Left ventricle myocardium inferior (tissue), 1 donor: ENCODE measurements around the gene GSAP. TPM values are rescaled to one million over a fixed set of nuclear protein-coding genes. Genes with fewer than 3 reads are reported as not detected.

Experiments used
- DNase-seq: peaks from one replicate; pipeline ENCODE4 v3.0.0-alpha.2; 2020
- H3K27ac ChIP-seq: fragments of 200-600 bp; replicated peaks from 2 replicates; pipeline ENCODE4 v1.8.0; 2021
- H3K27me3 ChIP-seq: fragments of 200-600 bp; 2 replicates; pipeline ENCODE4 v1.8.0; 2021; ENCODE audit warnings: low read depth
- H3K36me3 ChIP-seq: fragments of 200-600 bp; 2 replicates; pipeline ENCODE4 v1.8.0; 2021
- H3K4me1 ChIP-seq: fragments of 200-600 bp; 2 replicates; pipeline ENCODE4 v1.8.0; 2021
- H3K4me3 ChIP-seq: fragments of 200-600 bp; 2 replicates; pipeline ENCODE4 v1.8.0; 2021; ENCODE audit warnings: mild to moderate bottlenecking, moderate library complexity
- H3K9me3 ChIP-seq: fragments of 200-600 bp; replicated peaks from 2 replicates; pipeline ENCODE4 v1.8.0; 2021
- CTCF ChIP-seq: fragments of 200-600 bp; IDR thresholded peaks from 2 replicates; pipeline ENCODE4 v1.8.0; 2021; ENCODE audit warnings: antibody characterized with exemption, mild to moderate bottlenecking, borderline replicate concordance
- intact Hi-C: fragments of 100-400 bp; cut with micrococcal nuclease; formaldehyde crosslinking; loops from one replicate; pipeline ENCODE4 v1.11.0; 2022
- total RNA-seq: library from RNA; stranded (reverse); fragmentation: NEBNext Ultra II Directional; extraction: Animal tissue kit (Norgen Biotek cat#: 25700); gene quantifications from one replicate; pipeline ENCODE4 v1.2.1, GENCODE V29; 2021
- donor health status: DM: no; HTN: yes; CAD: no; lungs with severe emphysema.

GSAP gene
- total RNA-seq, 1 donor from 2014 or later = 7.2 TPM

DNA sequence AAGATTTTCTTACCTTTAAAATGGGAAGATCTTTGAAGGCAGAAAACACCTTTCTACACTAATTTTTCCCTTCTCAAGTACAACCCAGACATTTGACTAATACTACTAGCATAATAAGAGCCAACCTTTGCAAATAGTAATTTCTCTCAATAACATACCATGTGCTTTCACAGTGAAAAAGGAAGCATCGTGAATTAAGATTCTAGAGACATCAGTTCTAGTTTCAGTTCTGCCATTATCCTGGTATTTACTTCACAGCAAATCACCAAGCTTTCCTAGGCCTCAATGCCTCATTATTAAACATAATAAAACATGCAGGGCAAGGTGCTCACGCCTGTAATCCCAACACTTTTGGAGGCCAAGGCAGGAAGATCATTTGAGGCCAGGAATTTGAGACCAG is 24.9 kb downstream of the GSAP start:
- intact Hi-C loops = no loop called here

DNA sequence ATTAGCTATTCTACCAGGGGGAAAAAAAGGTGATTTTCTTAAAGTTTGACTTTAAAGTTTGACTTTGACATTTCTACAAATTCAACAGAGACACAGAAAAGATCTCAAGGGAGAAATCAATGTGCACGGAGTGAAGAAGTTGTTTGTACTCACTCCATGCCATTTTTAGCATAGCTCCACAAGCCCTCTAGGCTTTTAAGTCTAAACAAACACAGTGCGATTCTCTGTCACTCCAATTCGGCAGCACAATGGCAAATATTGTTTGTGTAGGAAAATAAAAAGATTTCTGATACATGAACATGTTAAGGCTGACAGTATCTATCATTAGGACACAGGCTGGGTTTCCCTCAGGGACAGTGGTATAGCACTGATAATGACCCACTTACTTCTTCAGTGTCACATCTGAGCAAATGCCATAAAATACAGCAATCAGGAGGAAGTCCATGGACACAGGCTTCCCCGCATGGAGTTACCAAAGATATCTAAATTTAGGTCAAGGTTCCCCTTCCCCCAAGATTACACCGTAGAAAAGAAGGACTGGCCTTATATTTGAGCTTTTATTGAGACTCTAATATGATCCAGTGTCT is 28.0 kb downstream of the GSAP start:
- Histone ChIP-seq H3K4me1 (peaks cover 28% of the 10 kb centered on the region), H3K36me3 (peaks cover 6% of the 10 kb centered on the region), H3K4me3 (no peak overlapping the region), H3K9me3 (no peaks in the 10 kb centered on the region), H3K27me3 (no peaks in the 10 kb centered on the region), H3K27ac (no peak overlapping the region)
- TF ChIP-seq CTCF = no peak
- intact Hi-C loops = no loop called here
- DNase-seq = no peak

More for the DNA sequence above, 24.9 kb downstream of the GSAP start:
- Histone ChIP-seq H3K9me3 (no peaks in the 10 kb centered on the region), H3K36me3 (peaks cover 11% of the 10 kb centered on the region), H3K27ac (no peak overlapping the region), H3K4me1 (peaks cover 24% of the 10 kb centered on the region), H3K27me3 (no peaks in the 10 kb centered on the region), H3K4me3 (no peak overlapping the region)
- DNase-seq = no peak
- TF ChIP-seq CTCF = no peak

DNA sequence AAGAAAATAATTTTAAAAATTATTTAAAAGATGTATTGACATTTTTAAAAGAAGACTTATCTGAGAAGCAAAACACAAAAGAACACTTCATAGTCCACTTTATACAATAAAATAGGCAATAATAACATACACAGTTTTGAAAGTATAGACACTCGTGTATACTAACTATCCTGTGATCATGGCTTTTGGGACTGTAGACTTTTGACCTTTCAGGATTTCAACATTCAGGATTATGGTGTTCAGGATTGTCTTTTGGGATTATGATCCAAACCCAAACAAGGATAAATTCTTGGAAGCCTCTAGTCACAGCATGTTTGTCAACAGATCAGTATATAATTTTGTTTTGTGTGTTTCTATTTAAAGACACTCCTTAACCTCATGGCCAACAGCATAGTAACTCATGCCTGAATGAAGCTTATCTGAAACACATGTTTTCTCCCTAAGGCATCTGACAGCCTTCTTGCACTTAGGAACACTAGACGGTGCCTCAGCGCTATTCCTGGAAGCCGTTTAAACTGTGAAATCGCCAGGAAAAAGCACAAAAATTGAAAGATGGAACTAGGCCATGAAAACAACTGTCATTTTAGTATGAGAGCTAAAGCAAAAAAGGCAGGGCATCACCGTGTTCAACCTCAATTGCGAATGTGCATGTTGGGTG is 29.9 kb downstream of the GSAP start:
- Histone ChIP-seq H3K27me3 (no peaks in the 10 kb centered on the region), H3K4me3 (no peak overlapping the region), H3K9me3 (no peaks in the 10 kb centered on the region), H3K27ac (no peak overlapping the region), H3K36me3 (peaks cover 9% of the 10 kb centered on the region), H3K4me1 (peaks cover 28% of the 10 kb centered on the region)
- intact Hi-C loops = no loop called here
- TF ChIP-seq CTCF = no peak
- DNase-seq = no peak

DNA sequence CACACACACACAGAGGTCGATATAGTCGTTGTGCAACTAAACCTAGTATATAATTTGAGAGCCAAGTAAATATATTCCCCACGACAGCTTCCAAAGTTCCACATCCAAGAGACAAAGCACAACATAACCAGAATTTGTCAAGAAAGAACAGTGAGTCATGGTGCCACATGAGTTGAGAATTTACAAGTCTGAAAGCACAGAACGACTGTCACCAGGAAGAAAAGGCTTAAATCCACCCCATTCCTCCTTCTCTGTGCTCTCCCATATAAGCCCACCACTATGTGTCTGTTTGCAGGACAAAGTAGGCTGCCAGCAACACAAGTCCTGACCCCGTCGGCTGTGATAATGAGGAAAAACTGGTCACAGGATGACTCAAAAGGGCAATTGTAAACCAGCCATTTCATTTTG is 32.8 kb downstream of the GSAP start:
- intact Hi-C loops = no loop called here
- no peaks in the 10 kb centered on the region for H3K9me3 ChIP-seq
- no peak overlapping the region for H3K27ac ChIP-seq
- DNase-seq = no peak
- H3K27me3 ChIP-seq = no peaks in the 10 kb centered on the region
- H3K4me3 ChIP-seq = no peak overlapping the region
- no peak for TF ChIP-seq CTCF
- peaks cover 25% of the 10 kb centered on the region for H3K4me1 ChIP-seq
- peaks cover 18% of the 10 kb centered on the region for H3K36me3 ChIP-seq

DNA sequence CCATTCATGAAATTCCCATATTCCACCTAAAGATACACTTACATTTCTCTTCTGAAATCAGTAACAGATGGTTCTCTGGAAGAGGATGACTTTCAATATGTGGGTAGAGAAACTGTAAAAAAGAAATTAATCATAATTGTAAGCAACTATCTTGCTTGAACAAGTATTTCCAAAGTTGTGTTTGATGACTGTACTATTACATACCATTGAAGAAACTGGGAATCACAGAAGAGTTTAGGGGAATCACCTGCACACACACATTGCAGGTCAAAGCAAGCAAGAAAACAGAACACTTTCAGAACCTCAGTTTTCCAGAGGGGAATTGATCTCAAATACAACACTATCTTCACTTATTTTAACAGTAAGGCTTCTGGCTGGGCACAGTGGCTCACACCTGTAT is 33.6 kb downstream of the GSAP start:
- TF ChIP-seq CTCF = no peak
- no peaks in the 10 kb centered on the region for H3K27me3 ChIP-seq

More for the DNA sequence above, 33.6 kb downstream of the GSAP start:
- H3K9me3 ChIP-seq = no peaks in the 10 kb centered on the region
- intact Hi-C loops = no loop called here
- H3K4me3 ChIP-seq = no peak overlapping the region
- H3K4me1 ChIP-seq = peaks cover 17% of the 10 kb centered on the region
- no peak for DNase-seq
- peaks cover 26% of the 10 kb centered on the region for H3K36me3 ChIP-seq
- no peak overlapping the region for H3K27ac ChIP-seq
